ENCODE data around the gene MLLT3.

GRCh38 chr9:20509466-20509865 lies 112.8 kb downstream of the MLLT3 start:
- TF ChIP-seq CTCF (IDR thresholded peaks at IDR 0.05 in 8 of 11, conservative IDR thresholded peaks at IDR 0.05 in 3 of 11), result no peak
- TF ChIP-seq POLR2A (IDR thresholded peaks at IDR 0.05), result no peak
- TF ChIP-seq POLR2AphosphoS5 (IDR thresholded peaks at IDR 0.05), result no peak

Measured in spleen (tissue), 7 donors.